ENCODE data around the gene RRP1.

Gene RRP1

GRCh38 chr21:43846430-43846829 is 57.1 kb downstream of the RRP1 start:
- DNase-seq = no peak

GRCh38 chr21:43847301-43847700 is 57.9 kb downstream of the RRP1 start:
- DNase-seq = no peak

GRCh38 chr21:43848771-43849170 is 59.4 kb downstream of the RRP1 start:
- no peak for DNase-seq

GRCh38 chr21:43849532-43850299 is 60.3 kb downstream of the RRP1 start:
- DNase-seq = no peak

- no peak for DNase-seq
These were observed 61.4 kb downstream of the RRP1 start for GRCh38 chr21:43850728-43851295.

GRCh38 chr21:43851593-43851992 is 62.2 kb downstream of the RRP1 start:
- DNase-seq = no peak

GRCh38 chr21:43853851-43854772 is 64.7 kb downstream of the RRP1 start:
- no peak for DNase-seq

All from activated gamma-delta T cell treated with Interleukin-2 at 50 U/mL for 16 hours (primary cell).